Adrenal gland (tissue), 5 donors: Measurements from ENCODE around the gene ABTB2.

Experiments
- POLR2A ChIP-seq, 2 donors: fragments of 450-650 bp; IDR thresholded peaks; one replicate each; pipeline ENCODE4 v1.6.1; 2017; ENCODE audit warnings: antibody characterized with exemption in 2 of 2, mild to moderate bottlenecking in 2 of 2, moderate library complexity in 1 of 2
- TF ChIP-seq, protein P1 (sequence below), 6 experiments: fragments of 450-650 bp in 4 of 6; fragments of 200-600 bp in 2 of 6; sonication (generic) in 1 of 6; IDR thresholded peaks; 1 replicate in 5 of 6; 2 replicates in 1 of 6; pipeline versions ENCODE4 v1.5.1 to v1.8.0; 2016 to 2021; ENCODE audit warnings: antibody characterized with exemption in 6 of 6, mild to moderate bottlenecking in 2 of 6, moderate library complexity in 1 of 6
- donor health status: DM: no; HTN: no; CAD: no.

DNA sequence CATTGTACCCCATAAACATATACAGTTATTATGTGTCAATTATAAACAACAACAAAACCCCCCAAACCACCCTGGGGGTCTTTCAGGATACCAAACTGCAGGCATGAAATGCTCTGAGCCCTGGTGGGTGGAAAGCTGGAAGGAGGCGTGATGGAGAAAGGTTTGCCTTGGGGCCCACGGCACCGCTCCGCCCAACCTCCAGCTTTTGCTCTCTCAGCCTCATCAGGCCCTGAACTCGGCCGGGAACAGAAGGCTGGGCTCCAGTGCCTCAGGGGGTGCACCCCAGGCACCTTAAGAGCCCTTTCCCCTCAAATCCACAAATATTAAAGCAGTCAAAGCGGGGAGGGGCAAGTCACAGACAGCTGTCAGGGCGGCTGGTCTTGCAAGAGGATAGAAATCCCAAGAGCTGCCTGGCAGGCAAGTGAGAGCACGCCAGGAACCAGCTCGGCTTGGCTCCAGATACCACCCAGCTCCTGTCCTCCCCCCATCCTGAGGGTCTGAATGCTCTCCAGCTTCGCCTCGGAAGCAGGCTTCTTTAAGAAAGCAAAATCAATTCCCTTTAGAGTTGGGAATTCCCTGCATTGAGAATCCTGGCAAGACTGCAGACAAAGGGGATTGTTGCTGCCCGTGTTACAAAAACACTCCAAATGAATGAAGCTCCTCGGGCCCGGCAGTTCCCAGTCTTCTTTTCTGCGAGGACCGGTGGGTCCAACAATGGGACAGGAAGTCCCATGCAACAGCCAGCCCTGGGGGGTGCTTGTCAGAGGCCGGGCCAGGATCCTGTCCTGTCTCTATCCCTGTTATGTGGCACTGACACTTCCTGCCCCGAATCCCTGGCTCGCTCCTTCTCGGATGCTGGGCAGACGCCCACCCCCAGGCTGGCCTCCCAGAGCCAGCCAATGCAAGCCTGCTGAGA lies 171.6 kb downstream of the ABTB2 start:
- TF ChIP-seq, protein P1, sequence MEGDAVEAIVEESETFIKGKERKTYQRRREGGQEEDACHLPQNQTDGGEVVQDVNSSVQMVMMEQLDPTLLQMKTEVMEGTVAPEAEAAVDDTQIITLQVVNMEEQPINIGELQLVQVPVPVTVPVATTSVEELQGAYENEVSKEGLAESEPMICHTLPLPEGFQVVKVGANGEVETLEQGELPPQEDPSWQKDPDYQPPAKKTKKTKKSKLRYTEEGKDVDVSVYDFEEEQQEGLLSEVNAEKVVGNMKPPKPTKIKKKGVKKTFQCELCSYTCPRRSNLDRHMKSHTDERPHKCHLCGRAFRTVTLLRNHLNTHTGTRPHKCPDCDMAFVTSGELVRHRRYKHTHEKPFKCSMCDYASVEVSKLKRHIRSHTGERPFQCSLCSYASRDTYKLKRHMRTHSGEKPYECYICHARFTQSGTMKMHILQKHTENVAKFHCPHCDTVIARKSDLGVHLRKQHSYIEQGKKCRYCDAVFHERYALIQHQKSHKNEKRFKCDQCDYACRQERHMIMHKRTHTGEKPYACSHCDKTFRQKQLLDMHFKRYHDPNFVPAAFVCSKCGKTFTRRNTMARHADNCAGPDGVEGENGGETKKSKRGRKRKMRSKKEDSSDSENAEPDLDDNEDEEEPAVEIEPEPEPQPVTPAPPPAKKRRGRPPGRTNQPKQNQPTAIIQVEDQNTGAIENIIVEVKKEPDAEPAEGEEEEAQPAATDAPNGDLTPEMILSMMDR (IDR thresholded peaks at IDR 0.05): no peak
- no peak for TF ChIP-seq POLR2A (IDR thresholded peaks at IDR 0.05)
